Measurements from ENCODE around the gene PRORP.
"Not testable (repeated sequence)": the region's sequence is repeated elsewhere in the genome, so short reads cannot be mapped to it uniquely, and the experiment has no call there.

Gene PRORP

DNA sequence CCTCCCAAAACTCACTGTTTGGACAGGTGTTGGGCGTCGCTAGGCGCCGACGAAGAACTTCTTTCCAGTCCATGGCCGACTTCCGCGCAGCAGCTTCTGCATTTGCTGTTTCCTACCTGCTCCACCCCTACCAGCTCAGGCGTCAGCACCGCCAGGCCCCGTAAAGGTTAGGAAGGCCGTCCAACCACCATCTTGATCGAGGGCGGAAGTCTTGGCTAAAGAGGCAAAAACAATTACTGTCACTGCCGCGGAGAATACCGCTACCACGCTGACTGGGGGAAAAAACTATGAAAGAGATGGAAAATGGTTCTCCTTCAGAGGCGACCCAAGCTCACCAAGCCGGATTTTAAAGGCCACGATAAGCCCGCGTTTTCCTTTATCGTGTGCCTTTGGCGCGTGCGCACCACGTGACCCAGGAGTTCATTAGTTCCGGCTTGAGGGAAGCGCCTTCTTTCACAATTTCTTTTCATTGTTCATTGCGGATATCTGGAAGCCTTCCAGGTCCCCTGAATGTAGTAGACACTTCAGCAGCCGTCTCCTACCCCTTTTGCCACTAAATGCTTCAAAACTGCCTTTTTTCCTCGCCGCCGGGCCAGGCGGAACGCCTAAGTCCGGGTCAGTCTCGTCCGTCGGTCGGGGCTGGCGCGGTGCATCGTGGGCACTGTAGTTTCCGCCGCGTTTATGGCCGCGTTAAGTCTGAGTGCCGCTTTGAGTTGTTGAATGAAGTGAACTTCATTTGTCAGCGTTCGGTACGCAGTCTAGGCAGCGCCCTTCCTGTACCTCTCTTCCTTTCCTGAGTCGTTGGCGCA lies at the start of gene PRORP, which contains the start of gene PPP2R3C:
Gene PRORP, plus strand, starts transcription at position 666 of the 809 bp plus-strand sequence. CDS start 694 bp downstream, outside the sequence.
Gene PPP2R3C, minus strand, starts transcription at position 104 of the 809 bp plus-strand sequence. Its CDS starts 31 bp downstream, at position 73.
- DNase-seq, result peak; percentile 95

DNA sequence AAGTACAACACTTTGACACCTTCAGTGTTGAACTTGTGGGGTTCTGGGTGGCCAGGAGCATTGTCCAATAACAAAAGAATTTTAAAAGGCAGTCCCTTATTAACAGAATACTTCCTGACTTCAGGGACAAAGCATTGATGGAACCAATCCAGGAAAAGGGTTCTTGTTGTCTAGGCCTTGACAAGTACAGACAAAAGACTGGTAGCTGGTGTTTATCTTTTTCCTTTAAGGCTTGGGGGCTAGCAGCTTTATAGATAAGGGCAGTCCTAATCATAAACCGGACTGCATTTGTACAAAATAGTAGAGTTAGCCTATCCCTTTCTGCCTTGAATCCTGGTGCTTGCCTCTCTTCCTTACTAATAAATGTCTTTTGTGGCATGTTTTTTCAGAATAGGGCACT lies 48.9 kb upstream of the PRORP start:
- no peak for DNase-seq

DNA sequence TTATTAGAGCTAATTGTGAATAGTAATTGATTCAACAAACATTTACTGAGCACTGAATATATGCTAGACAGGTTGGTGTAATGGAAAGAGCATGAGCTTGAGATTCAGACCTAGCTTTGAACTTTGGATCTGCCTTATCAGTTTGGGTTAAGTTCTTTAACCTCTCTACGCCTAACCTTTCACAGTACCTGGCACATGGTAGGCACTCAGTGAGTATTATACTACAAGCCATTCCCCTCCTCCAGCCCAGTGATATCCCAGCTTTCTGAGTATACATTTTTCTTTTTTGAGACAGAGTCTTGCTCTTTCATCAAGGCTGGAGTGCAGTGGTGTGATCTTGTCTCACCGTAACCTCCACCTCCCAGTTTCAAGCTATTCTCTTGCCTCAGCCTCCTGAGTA lies 44.3 kb upstream of the PRORP start:
- DNase-seq, result no peak

DNA sequence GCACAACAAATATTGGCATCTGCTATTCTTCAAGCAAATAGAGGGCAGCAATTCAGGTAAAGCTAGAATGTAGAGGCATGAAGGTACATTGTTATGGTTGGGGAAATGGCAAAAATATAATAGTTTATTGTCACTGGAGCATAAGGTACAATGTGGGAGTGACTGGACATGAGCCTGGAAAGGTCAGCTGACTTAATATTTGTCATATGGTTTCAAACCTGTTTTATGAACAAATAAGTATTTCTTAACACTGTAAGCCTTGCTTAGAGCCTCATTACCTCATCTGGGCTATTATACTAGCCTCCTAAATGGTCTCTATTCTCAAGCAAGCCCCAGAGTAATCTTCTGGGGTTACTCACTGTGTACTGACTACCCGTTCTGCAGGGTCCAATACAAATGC lies 42.6 kb upstream of the PRORP start:
- DNase-seq, result no peak

DNA sequence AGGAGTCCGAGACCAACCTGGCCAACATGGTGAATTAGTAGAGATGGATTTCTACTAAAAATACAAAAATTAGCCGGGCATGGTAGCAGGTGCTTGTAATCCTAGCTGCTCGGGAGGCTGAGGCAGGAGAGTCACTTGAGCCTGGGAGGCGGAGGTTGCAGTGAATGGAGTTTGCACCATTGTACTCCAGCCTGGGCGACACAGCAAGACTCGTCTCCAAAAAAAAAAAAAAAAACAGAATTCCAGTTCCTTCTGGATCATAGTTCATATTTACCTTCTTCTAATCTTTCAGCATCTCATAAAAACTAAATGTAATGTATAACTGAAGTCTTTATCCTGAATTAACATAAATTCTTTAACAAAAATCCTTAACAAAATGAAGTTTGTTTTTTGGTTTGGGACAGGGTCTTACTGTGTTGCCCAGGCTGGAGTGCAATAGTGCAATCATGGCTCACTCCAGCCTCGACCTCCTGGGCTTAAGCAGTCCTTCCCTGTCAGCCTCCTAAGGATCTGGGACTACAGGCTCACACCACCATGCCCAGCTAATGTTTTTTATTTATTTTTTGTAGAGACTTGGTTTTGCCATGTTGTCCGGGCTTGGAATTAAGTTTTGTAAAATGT lies 38.7 kb upstream of the PRORP start:
- no peak for DNase-seq

DNA sequence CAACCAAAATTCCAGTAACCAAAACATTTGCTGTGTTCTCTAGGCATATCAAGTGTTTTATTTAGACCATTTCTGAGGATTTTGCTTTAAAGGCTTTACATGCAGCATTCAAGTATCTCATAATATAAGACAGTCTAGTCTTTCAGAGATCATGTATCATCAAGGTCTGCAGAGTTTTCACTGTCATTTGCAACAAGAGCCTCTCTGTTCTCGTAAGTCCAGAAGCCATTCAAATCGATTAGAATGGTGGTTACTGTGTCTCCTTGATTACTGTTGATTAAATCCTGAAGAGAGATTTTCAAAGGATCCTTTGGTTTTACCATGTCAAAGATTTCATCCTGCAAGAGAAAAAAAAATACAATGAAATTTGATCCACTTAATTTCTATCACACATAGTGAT lies 36.9 kb upstream of the PRORP start:
- no peak for DNase-seq

DNA sequence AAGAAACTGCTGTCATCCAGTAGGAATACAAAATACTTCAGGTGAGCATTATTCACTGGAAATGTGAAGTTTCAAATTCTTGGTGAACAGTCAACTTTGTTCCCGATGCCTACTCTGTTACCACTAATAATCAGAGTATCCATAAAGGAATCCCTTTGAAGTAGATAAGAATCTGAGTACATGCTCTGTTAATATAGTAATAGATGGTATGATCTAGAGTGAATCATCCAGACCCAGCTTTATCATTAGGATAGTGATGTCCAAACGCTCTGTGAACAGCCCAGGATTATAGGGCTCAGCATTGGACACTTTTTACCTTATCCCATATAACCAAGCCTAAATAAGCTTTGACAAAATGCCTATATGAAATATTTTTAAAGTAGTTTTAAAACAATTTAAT lies 33.8 kb upstream of the PRORP start:
- DNase-seq, result no peak

DNA sequence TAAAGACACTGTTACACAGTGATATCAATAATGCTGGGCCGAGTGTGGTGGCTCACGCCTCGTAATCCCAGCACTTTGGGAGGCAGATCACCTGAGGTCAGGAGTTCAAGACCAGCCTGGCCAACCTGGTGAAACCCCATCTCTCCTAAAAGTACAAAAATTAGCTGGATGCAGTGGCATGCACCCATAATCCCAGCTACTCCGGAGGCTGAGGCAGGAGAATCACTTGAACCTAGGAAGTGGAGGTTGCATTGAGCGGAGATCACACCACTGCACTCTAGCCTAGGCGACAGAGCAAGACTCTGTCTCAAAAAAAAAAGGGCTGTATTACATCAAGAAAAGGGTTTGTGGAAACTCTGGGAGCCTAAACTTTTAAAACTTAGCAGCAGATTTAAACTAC lies 27.7 kb upstream of the PRORP start:
- not testable (repeated sequence) for DNase-seq

DNA sequence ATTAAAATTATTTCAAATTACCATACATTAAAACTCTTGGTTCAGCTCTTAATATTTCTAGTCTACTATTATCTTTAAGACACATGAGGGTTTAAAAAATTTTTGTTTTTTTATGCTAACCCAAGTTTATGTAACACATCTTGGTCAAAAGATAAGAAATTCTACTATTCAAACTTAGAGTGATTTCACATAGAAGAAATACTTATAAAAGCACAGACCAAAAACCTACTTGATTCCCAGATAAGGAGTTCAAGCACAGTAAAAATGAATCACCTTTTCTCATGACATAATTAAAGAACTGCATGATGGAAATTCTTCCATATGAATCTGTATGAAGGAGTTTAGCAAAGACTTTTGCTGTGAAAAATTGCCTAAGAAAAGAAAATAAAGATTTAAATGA lies 14.5 kb upstream of the PRORP start:
- DNase-seq, result no peak

DNA sequence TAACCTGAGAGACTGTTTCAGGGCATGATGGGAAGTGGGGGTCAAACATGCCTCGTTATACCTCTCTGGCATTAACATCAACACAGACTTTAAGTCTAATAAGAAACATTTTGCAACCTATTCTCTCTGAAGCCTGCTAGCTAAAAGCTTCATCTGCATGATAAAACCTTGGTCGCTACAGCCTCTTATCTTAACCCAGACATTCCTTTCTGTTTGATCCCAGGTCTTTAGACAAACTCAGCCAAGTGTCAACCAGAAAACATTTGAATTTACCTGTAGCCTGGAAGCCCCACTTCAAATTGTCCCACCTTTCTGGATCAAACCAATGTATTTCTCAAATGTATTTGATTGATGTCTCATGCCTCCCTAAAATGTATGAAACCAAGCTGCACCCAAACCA lies 9.7 kb upstream of the PRORP start:
- DNase-seq, result no peak

DNA sequence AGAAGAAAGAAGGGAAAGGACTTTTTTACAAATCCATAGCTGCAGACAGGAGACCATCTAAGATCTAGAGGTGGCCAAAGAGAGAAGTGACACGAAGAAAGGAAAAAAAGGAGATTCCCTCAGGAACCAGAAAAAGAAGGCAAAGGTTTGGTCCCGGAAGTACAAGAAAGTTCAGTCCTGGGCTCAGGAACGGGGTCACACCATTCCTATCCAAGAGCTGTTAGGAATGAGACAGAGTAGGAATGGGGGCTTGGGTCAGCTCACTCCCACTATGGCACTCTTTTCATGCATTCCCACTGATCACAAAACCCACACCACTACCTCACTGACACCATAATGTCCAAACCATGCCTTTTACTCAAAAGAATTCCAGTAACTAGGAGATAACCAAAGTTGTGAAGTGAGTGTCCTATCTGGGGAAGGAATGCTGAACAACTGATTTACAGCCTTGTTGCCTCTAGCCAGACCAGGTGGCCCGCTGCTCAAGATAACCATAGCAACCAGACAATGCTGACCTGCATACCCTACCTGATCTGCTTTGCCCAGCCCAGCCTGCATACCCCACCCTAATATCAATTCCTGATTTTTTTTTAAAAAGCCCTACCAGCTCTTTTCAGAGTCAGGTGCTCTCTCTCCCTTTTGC lies 8.9 kb upstream of the PRORP start:
- no peak for DNase-seq

DNA sequence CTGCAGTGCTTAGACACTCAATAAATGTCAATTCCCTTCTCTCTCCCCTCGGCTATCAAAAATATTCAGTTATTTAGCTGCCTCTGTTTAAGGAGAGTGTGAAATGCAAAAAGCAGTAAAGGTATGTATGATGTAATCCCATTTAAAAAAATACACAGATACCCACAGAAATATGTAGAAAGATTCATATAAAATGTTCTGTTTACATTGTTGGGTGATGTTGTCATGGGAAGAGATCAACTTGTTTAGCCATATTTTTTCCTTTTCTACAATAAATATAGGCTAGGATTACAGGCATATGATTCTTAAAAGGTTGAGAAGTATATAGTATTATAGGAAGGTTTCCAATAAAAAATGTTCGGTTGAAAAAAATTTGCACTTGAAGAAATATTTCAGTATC lies 8.3 kb upstream of the PRORP start:
- no peak for DNase-seq

DNA sequence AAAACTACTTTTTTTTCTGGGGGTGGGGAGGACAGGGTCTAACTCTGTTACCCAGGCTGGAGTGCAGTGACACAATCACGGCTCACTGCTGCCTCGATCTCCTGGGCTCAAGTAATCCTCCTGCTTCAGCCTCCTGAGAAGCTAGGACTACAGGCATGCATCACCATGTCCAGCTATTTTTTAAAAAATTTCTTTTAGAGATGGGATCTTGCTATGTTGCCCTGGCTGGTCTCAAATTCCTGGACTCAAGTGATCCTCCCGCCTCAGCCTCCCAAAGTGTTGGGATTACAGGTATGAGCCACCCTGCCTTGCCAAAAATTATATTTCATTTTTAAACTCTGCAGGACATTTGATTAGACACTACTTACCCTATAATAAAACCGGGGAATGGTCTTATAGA lies 6.1 kb upstream of the PRORP start:
- DNase-seq, result no peak

DNA sequence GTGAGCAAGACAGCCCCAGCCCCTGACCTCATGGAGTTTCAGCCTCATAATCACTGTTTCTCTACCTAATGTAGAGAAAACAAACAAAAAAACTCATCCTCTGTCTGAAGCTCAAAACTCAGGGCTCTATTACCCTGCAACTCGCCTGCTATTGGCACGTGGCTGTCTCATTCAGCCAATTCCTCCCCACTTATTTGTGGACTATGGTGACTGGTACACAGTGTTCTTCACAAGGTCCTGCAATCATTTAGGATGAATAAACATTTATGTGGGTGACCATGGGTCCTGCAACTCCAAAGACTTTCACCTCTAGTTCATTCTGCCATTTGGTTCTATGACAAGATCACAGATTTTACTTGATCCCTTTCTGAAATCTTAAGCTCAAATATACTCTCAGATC lies 5.2 kb upstream of the PRORP start:
- no peak for DNase-seq

DNA sequence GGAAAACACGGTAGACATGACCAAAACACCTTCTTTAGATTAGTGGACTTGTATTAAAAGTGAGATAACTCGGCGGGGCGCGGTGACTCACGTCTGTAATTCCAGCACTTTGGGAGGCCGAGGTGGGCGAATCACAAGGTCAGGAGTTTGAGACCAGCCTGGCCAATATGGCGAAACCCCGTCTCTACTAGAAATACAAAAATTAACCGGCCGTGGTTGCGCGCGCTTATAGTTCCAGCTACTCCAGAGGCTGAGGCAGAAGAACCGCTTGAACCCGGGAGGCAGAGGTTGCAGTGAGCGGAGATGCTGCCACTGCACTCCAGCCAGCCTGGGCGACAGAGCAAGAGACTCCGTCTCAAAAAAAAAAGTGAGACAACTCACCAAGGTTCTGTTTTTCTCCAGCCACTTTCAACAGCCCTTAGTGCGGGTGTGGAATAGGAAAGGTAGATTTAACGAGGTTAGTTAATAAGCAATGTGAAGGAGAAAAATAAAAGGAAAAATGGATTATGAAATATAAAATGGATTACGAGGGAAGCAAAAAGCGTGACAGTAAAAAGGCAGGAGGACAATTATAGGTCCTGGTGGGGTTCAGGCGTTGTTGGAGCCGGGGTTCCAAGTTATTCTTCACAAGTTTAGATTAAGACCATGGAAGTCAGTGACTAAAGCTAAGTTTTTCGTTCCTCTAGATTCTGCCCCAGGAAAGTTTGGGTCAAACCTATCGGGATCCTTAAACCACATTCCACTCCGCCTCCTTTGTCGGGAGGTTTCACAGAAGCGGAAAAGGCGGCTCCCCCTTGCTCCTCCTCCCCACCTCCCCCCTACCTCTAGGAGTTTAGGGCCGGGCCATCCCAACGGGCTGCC lies 1.1 kb upstream of the PRORP start:
- no peak for DNase-seq

DNA sequence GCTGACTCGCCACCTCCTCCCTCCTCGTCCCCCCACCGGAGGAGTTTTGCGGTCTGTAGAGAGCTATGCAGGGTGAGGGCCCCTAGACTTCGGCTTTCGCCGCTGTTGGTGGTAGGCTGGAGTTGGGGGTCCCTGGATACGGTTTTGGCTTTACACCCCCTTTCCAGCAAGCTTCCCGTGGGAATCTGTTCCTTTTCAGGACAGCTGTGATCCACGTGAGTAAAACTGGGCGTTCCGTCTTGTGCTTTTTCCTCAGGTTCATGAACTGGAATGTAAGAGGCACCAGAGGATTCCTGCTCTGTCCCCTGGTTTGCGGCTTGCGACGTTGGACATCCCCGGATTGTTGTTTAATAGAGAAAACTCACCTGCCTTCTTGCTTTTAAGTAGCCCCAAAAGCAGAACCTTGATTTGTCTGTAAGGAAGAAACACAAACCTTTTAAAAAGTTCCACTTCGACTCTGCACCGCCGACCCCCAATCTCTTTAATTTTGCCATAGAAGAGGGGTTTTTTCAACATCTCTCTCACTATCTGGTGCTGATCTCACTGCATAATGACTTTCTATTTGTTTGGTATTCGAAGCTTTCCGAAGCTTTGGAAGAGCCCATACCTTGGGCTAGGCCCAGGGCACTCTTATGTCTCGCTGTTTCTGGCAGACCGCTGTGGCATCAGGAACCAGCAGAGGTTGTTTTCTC lies 490 bp downstream of the PRORP start:
- peak; percentile 69 for DNase-seq

DNA sequence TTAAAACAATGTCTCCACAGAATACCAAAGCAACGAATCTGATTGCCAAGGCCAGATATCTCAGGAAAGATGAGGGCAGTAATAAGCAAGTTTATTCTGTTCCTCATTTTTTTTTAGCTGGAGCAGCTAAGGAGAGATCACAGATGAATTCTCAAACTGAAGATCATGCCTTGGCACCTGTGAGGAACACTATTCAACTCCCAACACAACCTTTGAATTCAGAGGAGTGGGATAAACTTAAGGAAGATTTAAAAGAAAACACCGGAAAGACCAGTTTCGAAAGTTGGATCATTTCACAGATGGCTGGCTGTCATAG lies 994 bp downstream of the PRORP start:
- DNase-seq, result no peak

DNA sequence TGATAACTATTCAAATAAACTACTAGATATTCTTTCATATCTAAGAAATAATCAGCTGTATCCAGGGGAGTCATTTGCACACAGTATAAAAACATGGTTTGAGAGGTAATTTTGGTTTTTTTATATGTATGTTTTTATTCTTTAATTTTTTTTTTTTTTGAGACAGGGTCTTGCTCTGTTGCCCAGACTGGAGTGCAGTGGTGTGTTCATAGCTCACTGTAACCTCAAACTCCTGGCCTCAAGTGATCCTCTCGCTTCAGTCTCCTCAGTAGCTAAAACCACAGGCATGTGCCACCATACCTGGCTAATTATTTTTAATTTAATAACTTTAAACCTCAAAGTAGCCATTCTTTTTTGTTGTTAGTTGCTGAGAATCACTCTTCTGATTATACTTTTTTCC lies 1.8 kb downstream of the PRORP start:
- no peak for DNase-seq

DNA sequence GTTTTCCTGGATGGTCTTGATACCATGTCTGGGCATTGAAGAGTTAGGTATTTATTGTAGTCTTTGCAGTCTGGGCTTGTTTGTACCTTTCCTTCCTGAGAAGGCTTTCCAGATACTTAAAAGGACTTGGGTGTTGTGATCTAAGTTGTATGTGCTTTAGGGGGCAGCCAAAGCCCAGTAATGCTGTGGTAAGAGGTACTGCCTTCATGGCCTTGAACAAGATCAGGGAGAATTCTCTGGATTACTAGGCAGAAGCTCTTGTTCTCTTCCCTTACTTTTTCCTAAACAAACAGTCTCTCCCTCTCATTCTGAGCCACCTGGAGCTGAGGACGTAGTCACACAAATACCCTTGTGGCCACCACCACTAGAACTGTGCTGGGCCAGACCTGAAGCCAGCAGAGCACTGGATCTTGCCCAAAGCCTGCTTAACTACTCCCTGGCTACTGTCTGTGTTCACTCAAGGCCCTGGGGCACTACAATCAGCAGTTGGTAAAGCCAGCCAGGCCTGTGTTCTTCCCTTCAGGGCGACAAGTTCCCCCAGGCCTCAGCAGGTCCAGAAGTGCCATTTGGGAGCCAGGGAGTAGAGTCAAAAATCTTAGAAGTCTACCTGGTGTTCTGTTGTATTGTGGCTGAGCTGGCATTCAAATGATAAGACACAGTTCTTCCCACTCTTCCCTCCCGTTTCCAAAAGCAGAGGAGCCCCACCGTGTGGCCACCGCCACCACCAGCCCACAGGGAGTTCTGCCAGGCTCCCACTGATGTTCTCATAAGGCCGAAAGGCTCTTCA lies 11.4 kb downstream of the PRORP start:
- DNase-seq, result no peak

DNA sequence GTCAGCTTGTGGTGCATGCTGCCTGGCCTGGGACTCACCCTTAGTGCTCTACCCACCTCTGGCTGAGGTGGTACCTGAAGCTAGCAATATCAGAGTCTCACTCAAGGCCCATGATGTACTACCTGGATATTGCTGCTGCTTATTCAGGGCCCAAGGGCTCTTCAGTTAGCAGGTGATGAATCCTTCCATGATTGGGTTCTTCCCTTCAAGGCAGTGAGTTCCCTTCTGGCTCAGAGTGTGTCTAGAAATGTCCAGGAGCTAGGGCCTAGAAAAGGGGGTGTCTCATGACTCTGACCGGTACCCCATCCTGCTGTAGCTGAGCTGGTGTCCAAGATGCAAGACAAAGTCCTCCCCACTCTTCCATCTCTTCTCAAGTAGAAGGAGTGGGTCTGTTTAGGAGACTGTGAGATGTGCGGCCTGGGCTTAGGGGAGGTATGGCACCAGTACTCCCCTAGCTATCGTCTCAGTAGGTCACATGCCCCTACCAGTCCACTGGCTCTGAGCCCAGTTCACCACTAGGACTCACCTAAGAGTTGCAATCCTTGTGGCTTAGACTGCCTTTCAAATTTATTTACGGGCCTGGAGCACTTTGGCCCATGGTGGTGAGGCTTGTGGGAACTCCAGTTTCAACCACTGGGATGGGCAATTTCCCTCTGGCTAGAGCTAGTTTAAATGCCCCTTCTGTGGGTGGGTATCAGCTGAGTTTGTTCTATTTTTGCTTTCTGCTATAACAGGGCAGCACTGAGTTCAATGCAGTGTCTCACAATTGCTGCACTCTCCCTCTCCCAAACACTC lies 12.2 kb downstream of the PRORP start:
- DNase-seq, result no peak

DNA sequence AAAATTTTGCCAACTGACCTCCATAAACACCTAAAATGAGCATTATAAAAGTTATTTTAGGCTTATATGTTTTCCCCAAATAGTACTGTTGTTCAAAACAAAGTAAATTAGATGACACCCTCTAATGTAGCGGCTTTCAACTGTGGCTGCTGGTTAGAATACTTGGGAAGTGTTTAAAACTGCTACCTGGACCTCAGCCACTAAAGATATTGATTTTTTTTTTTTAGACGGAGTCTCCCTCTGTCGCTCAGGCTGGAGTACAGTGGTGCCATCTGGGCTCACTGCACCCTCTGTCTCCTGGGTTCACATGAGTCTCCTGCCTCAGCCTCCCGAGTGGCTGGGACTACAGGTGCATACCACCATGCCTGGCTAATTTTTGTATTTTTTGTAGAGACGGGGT lies 16.2 kb downstream of the PRORP start:
- DNase-seq, result no peak

All from kidney glomerular epithelial cell (primary cell).